Gastrocnemius medialis (tissue), 4 donors: ENCODE results near the gene HGS.

Experiments used
- CTCF ChIP-seq, 5 experiments: fragments of 450-650 bp in 3 of 5; fragments of 200-600 bp in 2 of 5; sonication (generic) in 2 of 5; IDR thresholded peaks in 4 of 5; conservative IDR thresholded peaks in 1 of 5; 1 replicate in 4 of 5; 2 replicates in 1 of 5; pipeline ENCODE4 v1.5.1; 2016 to 2019; ENCODE audit warnings: antibody characterized with exemption in 5 of 5, mild to moderate bottlenecking in 3 of 5, moderate library complexity in 3 of 5
- POLR2A ChIP-seq, 2 donors: fragments of 450-650 bp; IDR thresholded peaks; one replicate each; pipeline ENCODE4 v1.6.1; 2017; ENCODE audit warnings: antibody characterized with exemption in 2 of 2, mild to moderate bottlenecking in 2 of 2, moderate library complexity in 2 of 2

DNA sequence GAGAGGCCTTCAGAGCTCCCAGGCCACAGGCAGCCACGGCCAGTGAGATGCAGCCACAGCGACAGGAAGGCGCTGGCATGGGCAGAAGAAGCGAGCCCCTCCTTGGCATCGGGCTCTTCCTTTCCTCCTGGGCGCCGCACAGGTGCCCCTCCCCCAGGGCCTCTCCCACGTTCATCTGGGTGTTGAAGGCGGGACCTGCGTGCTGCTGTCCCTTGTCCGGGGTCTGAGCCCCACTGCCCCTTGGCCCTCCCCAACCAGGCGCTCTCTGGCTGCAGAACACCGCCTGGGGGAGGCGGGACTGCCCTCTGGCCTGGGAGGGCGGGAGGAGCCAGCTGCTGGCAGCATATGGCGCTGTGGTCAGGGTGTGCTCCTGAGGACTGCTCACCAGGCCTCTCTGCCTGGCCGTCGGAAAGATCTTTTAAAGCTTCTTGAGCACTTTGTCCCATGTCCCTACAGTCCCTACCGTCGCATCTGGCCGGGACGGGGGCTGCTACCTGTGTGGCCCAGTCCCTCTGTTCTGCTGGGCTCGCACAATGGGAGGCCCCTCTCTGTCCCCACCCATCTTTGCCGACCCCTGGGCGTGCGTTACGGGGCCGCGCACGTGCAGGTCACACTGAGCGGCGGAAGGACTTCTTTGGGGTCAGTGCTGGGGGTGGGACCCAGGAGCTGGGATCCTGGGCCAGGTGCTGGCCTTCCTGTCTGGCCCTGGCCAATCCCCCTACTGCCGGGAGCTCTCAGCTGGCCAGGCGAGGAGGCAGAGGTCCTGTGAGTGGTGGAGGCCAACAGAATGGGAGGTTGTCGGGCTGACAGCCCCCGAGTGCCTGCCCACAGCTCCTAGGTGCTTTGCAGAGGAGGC is 30.0 kb downstream of the HGS start:
- no peak for TF ChIP-seq POLR2A (IDR thresholded peaks at IDR 0.05)
- no peak for TF ChIP-seq CTCF (IDR thresholded peaks at IDR 0.05 in 4 of 5, conservative IDR thresholded peaks at IDR 0.05 in 1 of 5)
